H1 (cell line): ENCODE measurements around the gene CBL.

Experiments
- CREB1 ChIP-seq: IDR thresholded peaks from 2 replicates; pipeline ENCODE4 v1.6.1; 2012; ENCODE audit warnings: inconsistent platforms
- CTCF ChIP-seq, 3 experiments: IDR thresholded peaks; 1 replicate in 2 of 3; 2 replicates in 1 of 3; pipeline versions ENCODE4 v1.5.1 to v1.6.1; 2011; ENCODE audit warnings: low read length in 3 of 3, mild to moderate bottlenecking in 3 of 3, inconsistent platforms in 2 of 3, low read depth in 1 of 3, moderate library complexity in 1 of 3; ENCODE audit not compliant: insufficient read depth in 1 of 3; ENCODE audit errors: control extremely low read depth in 1 of 3
- EZH2 ChIP-seq: fragments of 200-600 bp; sonication (generic); IDR thresholded peaks from 2 replicates; pipeline ENCODE4 v1.7.1; 2012; ENCODE audit warnings: low read depth, mild to moderate bottlenecking, moderate library complexity, low read length, inconsistent platforms; ENCODE audit not compliant: severe bottlenecking
- HDAC2 ChIP-seq, 2 experiments: fragments of 300-600 bp in 1 of 2; sonication (generic) in 1 of 2; IDR thresholded peaks; 2 replicates each; pipeline ENCODE4 v1.6.1; 2011 to 2012; ENCODE audit warnings: low read depth in 2 of 2, low read length in 2 of 2, mild to moderate bottlenecking in 2 of 2, moderate library complexity in 2 of 2, borderline replicate concordance in 1 of 2, inconsistent platforms in 1 of 2
- KDM1A ChIP-seq: fragments of 200-600, 300-600 bp; sonication (generic); IDR thresholded peaks from 2 replicates; pipeline ENCODE4 v1.7.1; 2016; ENCODE audit warnings: mild to moderate bottlenecking, low read length, borderline replicate concordance
- POLR2A ChIP-seq, 2 experiments: IDR thresholded peaks; 1 replicate in 1 of 2; 2 replicates in 1 of 2; pipeline ENCODE4 v1.6.1; 2011; ENCODE audit warnings: low read depth in 2 of 2, low read length in 2 of 2, mild to moderate bottlenecking in 2 of 2; ENCODE audit errors: control extremely low read depth in 1 of 2
- RAD21 ChIP-seq, 2 experiments: IDR thresholded peaks in 1 of 2; conservative IDR thresholded peaks in 1 of 2; 2 replicates each; pipeline ENCODE4 v1.6.1; 2011; ENCODE audit warnings: low read depth in 2 of 2, low read length in 2 of 2, improper control_type of control experiment in 1 of 2, inconsistent platforms in 1 of 2, mild to moderate bottlenecking in 1 of 2, moderate library complexity in 1 of 2
- YY1 ChIP-seq: IDR thresholded peaks from 2 replicates; pipeline ENCODE4 v1.6.1; 2011; ENCODE audit warnings: low read depth, mild to moderate bottlenecking, low read length

DNA sequence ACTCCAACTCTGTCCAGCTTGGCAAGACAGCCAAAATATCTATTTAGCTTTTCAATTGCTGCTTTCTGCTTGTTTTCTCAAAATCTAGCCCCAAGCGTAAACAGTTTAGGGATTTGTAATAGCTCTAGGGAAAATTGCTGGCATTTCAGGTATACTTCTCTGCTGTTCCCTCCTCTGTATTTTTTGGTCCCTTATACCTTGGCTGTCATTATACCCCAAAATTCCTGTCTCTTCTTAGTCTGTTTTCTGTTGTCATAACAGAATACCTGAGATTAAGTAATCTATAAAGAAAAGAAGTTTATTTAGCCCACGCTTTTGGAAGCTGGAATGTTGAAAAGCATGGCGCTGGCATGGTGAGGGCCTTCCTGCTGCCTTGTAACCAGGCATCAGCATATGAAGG lies 87.3 kb downstream of the CBL start:
- TF ChIP-seq CTCF (IDR thresholded peaks at IDR 0.05; ENCODE audit: control extremely low read depth in 1 of 3, insufficient read depth in 1 of 3, low read depth in 1 of 3, low read length in 3 of 3) (no peak), YY1 (no peak), POLR2A (IDR thresholded peaks at IDR 0.05; ENCODE audit: control extremely low read depth in 1 of 2, low read depth in 2 of 2, low read length in 2 of 2) (no peak), RAD21 (IDR thresholded peaks at IDR 0.05 in 1 of 2, conservative IDR thresholded peaks at IDR 0.05 in 1 of 2; ENCODE audit: low read depth in 2 of 2, low read length in 2 of 2) (no peak), CREB1 (no peak), HDAC2 (IDR thresholded peaks at IDR 0.05; ENCODE audit: borderline replicate concordance in 1 of 2, low read depth in 2 of 2, low read length in 2 of 2) (no peak), EZH2 (no peak), KDM1A (no peak)
